Skeletal muscle satellite cell (primary cell): ENCODE measurements around the gene CD63.

Experiments
- H3K27me3 ChIP-seq: 2 replicates; pipeline ENCODE4 v1.7.0; 2013; ENCODE audit warnings: low read length; ENCODE audit not compliant: control insufficient read depth, insufficient read depth
- H3K36me3 ChIP-seq: 2 replicates; pipeline ENCODE4 v1.7.0; 2013; ENCODE audit warnings: mild to moderate bottlenecking, control low read depth, low read length; ENCODE audit not compliant: insufficient read depth
- H3K4me1 ChIP-seq: 2 replicates; pipeline ENCODE4 v1.7.0; 2013; ENCODE audit warnings: low read length; ENCODE audit not compliant: control insufficient read depth, insufficient read depth
- H3K4me2 ChIP-seq: 2 replicates; pipeline ENCODE4 v1.7.0; 2013; ENCODE audit warnings: mild to moderate bottlenecking, low read length
- H3K4me3 ChIP-seq: 2 replicates; pipeline ENCODE4 v1.7.0; 2013; ENCODE audit warnings: low read length
- H3K9ac ChIP-seq: 2 replicates; pipeline ENCODE4 v1.7.0; 2013; ENCODE audit warnings: mild to moderate bottlenecking, low read depth, low read length, moderate library complexity
- H3K9me3 ChIP-seq: replicated peaks from 2 replicates; pipeline ENCODE4 v1.7.0; 2013; ENCODE audit warnings: mild to moderate bottlenecking, control low read depth, low read length

Gene CD63

DNA sequence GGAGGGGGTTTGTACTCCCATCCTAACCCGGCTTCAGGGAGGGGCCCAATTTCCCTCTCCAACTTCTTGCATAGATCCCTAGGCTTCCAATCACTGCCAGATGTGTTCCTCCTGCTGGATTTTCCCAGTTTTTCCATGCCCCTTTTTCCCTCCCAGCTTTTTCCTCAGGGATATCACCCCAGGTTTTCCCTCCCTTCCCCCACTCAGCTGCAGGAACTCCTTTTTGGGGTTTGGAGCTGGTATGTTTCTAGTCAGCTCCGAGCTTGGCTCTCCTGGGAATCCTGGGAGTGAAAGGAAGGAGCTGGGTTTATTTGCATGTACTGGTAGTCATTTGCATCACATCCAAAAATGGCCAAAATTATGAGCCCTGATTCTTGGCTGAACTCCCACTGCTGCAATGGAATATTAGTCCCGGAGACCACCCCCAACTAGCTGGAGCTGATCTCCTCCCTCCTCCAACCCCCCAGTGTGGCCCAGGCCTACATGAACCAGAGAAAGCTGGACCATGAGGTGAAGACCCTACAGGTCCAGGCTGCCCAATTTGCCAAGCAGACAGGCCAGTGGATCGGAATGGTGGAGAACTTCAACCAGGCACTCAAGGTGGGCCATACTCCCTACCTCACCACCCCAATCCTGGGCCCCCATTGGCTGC is 10.1 kb downstream of the CD63 start:
- Histone ChIP-seq H3K4me3 (peak overlapping the region; percentile 41), H3K36me3 (peaks cover 7% of the 10 kb centered on the region), H3K27me3 (no peaks in the 10 kb centered on the region), H3K9me3 (no peaks in the 10 kb centered on the region), H3K4me1 (peaks cover 79% of the 10 kb centered on the region), H3K4me2 (peak overlapping the region; percentile 89), H3K9ac (peak overlapping the region; percentile 90)

DNA sequence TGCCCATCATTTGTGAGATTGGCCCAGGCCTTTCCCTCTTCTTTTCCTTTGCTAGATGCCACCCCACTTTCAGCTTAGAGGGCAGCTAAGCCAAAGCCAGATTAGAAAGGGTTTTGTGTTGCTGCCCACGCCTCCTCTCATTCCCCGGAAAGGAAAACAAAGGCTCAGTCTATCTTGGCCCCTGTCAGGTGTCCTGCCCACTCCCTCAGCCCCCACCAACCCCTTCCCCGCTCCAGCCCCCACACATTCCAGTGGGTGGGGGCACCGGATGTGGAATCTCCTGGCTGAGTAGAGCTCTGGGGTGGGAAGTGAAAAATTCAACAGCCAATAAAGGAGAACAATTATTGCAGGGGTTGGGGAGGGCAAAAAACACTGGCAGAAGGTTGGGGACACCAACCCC is 10.8 kb downstream of the CD63 start:
- Histone ChIP-seq H3K9me3 (no peaks in the 10 kb centered on the region), H3K9ac (peak overlapping the region; percentile 90), H3K27me3 (no peaks in the 10 kb centered on the region), H3K4me1 (peaks cover 78% of the 10 kb centered on the region), H3K4me3 (peak overlapping the region; percentile 77), H3K4me2 (peak overlapping the region; percentile 89), H3K36me3 (peaks cover under 1% of the 10 kb centered on the region)

DNA sequence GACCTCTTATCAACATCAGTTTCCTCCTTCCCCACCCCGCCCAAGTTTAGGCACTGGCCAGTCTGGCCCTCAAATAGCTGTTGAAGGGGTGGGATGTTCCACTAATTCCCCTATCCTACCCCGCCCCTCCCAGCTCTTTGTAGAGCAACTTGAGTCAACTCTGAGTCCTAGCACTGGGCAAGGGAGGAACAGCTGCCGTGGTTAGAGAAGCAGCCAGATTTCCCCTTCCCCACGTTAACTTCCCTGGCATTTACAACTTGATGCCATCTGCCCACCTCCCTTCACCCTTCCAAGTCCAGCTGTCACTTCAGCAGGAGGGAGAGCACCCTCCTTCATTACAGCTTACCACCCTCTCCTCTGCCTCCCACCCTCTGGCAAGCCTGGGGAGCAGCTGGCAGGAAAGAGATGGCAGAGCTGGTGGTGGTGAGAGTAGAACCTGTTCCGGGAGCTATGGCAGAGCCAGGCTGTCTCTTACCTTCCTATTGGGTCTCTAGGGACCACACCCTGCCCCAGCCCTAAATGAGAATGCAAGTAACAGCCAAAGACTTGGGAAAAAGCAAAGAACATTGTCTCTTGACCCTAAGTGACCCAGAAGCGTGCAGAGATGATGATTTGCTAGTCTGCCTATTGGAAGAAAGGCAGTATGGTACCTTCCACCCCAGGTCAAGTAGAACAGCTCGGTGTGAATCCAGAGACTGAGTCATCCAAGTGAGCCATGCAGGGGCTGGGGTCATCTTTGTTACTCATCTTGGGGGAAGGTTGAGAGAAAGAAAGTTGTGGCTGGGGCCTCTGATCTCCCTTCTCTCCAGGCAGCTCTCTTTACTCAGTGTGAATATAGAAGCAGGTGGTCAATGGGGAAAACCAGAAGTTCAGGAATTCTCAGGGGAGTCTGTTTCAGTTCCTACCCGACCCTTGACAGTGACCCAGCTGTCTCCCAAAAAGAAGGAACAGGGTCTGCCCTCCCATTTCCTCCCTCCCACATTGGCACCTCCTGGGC is 11.5 kb downstream of the CD63 start:
- Histone ChIP-seq H3K36me3 (no peaks in the 10 kb centered on the region), H3K9ac (peak overlapping the region; percentile 90), H3K27me3 (no peaks in the 10 kb centered on the region), H3K4me3 (peak overlapping the region; percentile 77), H3K4me1 (peaks cover 79% of the 10 kb centered on the region), H3K9me3 (no peaks in the 10 kb centered on the region), H3K4me2 (peak overlapping the region; percentile 89)

DNA sequence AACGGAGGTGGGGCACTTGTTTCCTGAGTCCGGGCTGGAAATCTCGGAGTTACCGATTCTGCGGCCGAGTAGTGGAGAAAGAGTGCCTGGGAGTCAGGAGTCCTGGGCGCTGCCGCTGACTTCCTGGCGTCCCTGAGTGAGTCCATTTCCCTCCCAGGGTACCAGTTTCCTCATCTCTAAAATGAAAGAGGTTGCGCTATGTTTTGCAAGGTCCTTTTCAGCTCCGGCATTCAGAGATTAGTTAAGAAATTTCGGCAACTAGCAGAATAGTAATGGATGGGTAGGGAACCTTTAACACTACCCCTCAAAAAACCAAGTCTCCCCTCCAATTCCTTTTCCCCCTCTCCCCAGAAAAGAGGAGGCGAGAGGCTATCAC is 12.2 kb downstream of the CD63 start:
- Histone ChIP-seq H3K4me2 (peak overlapping the region; percentile 89), H3K27me3 (no peaks in the 10 kb centered on the region), H3K36me3 (no peaks in the 10 kb centered on the region), H3K4me3 (peak overlapping the region; percentile 77), H3K4me1 (peaks cover 81% of the 10 kb centered on the region), H3K9ac (peak overlapping the region; percentile 90), H3K9me3 (no peaks in the 10 kb centered on the region)

DNA sequence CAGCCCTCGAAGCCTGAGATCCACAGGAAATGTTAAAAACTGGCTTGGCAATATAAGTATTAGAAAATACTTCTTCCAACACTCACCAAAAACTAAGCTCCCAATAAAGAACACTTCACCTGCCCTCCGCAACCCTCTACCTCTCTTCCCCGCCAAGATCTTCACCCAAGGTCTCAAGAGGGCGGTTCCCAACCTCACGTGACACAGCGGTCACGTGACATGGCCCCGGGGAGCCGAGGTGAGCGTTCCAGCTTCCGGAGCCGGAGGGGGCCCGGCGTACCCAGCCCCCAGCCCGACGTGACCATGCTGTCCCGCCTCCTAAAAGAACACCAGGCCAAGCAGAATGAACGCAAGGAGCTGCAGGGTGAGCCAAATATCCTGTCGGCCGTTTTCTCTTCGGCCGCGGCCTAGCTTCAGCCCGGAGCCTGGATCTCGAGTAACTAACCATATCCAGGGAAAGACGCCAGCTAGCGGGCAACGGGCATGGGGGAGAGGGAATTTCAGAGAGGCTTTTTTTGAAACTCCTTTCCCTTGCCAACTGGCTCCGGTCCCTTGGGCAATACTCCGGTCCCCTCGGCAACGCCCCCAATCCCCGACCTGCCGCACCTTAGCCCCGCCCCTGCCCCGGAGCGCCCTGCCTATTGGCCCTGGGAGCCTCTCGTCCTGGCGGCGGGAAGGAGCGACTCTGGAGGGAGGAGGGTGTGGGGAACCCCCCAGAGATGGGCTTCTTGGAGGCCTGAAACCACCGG is 12.8 kb downstream of the CD63 start, which contains the start of gene BLOC1S1:
Gene BLOC1S1, plus strand, starts transcription at position 214 of the 749 bp plus-strand sequence. Its CDS starts 6 bp downstream, at position 220.
- peak within 1 kb of the TSS; percentile 89 for H3K4me2 ChIP-seq
- H3K9ac ChIP-seq, result peak within 1 kb of the TSS; percentile 90
- H3K9me3 ChIP-seq, result no peaks in the 10 kb centered on the region
- no peaks in the 10 kb centered on the region for H3K27me3 ChIP-seq
- H3K4me1 ChIP-seq, result peaks cover 77% of the 10 kb centered on the region
- H3K4me3 ChIP-seq, result peak within 1 kb of the TSS; percentile 77
- H3K36me3 ChIP-seq, result no peaks in the 10 kb centered on the region

DNA sequence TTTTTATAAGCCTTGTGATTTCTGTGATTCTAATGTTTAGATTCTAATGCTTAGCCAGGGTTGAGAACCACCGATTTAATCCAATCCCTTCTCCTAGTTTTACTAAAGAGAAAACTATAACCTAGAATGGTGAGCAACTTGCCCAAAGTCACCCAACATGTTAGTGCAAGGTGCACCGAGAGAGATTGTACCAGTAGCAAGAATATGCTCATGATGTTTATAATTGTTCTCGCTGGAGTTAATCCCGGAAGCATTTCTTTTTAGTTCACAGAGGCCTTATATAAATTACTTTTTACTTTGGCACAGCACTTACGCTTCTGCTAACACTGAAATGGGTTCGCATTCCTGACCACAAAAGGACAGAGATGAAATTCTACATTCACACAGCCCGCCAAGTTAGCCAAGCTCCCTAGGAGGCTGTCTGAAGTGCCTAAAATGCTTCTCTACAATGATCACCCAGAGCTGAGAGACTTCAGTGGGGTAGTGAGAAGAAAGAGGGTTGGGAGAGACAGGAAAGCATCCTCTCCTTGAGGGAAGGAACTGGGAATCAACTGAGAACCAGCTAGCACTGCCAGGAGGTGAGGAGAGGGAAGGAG is 13.5 kb downstream of the CD63 start:
- H3K9me3 ChIP-seq, result no peaks in the 10 kb centered on the region
- H3K4me1 ChIP-seq, result peaks cover 71% of the 10 kb centered on the region
- H3K36me3 ChIP-seq, result no peaks in the 10 kb centered on the region
- H3K9ac ChIP-seq, result peak overlapping the region; percentile 90
- H3K4me3 ChIP-seq, result peak overlapping the region; percentile 77
- no peaks in the 10 kb centered on the region for H3K27me3 ChIP-seq
- H3K4me2 ChIP-seq, result peak overlapping the region; percentile 89

DNA sequence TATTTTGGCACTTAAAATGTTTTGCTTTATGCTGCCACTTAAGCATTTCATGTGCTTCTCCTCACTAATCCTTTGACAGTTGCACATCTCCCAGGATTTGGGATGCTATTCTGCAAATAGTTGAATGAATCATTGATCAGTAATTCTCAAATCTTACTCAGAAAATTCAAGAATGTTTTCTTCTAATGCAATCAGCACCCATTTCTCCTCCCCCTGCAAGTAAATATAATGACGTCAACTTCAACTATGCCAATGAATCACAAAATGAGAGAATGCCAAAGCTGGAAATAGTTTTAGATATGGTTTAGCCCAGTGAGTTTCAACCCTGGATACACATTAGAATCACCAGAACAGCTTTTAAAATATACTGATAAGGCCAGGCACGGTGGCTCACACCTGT is 15.1 kb downstream of the CD63 start:
- Histone ChIP-seq H3K9me3 (no peaks in the 10 kb centered on the region), H3K36me3 (no peaks in the 10 kb centered on the region), H3K27me3 (no peaks in the 10 kb centered on the region), H3K4me2 (peak overlapping the region; percentile 42), H3K9ac (peak overlapping the region; percentile 24), H3K4me3 (no peak overlapping the region), H3K4me1 (peaks cover 59% of the 10 kb centered on the region)

DNA sequence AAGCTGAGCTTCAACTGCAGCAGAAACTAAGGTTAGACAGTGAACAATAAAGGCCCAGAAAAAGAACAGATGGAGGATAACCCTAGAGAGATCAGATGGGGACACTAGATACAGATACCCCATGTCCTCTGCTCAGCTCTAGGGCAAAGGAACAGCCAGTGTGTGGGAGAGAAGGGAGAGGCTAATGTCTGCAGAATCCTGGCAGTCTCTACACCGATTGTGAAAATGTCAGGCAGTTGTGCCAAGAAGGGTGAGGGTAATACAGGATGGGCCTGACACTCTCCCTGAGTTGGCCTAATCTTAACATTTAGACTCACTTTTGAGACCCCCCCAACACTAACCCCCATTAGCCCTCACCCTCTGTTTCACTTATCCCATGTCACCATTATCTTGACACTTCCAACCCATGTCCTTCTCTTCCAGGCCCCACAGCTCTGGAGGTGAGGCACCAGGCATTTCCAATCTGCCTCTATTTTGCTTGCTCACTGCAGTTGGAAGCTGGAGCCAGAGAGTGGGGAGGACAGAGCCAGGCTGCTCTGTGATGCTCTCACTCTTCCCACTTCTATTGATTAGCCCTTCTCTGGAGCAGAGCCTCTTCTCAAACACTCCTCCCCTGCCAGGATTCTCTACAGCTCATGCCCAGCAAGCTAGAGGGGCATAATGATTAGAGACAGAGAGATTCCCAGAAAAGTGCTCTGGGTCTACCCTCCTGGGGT is 16.0 kb downstream of the CD63 start:
- Histone ChIP-seq H3K9me3 (no peaks in the 10 kb centered on the region), H3K36me3 (no peaks in the 10 kb centered on the region), H3K4me1 (peaks cover 56% of the 10 kb centered on the region), H3K4me3 (no peak overlapping the region), H3K27me3 (no peaks in the 10 kb centered on the region), H3K4me2 (peak overlapping the region; percentile 42), H3K9ac (peak overlapping the region; percentile 19)

DNA sequence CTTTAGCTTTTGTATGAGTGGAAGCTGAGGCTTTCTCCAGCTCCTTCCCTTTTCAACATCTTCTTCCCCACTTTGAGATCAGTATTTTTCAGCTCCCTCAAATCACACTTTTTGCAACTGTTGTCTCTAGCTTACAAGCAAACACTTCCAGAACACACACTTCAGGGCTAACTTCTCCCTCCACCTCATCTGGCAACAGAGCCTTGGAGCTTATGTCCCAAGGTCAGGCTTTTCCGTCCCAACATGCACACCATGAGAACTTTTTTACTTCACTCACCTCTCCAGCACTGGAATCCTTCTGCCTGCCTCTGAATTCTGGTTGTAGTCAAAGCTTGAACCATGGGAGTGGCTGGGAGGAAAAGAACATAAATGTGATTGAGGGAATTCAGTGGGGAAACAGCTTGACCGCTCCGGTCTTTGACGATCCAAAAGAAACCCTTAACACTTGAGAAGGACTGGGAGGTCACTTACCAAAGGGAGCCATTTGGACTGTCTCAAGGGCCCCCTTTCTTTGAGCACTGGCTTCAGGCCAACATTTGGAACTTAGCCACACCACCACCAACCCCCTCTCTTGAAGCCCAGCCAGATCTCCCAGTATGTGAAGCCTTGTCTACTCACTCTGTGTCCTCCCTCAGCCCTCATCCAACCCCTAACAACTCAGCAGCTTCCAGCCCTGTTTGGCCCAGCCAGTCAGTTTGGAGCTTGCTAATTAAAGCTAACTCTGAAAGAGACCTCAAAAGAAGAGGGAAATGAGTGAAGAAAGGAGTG is 16.8 kb downstream of the CD63 start:
- H3K4me1 ChIP-seq, result peaks cover 49% of the 10 kb centered on the region
- H3K36me3 ChIP-seq, result no peaks in the 10 kb centered on the region
- no peaks in the 10 kb centered on the region for H3K9me3 ChIP-seq
- H3K27me3 ChIP-seq, result no peaks in the 10 kb centered on the region
- no peak overlapping the region for H3K4me2 ChIP-seq
- no peak overlapping the region for H3K9ac ChIP-seq
- no peak overlapping the region for H3K4me3 ChIP-seq

DNA sequence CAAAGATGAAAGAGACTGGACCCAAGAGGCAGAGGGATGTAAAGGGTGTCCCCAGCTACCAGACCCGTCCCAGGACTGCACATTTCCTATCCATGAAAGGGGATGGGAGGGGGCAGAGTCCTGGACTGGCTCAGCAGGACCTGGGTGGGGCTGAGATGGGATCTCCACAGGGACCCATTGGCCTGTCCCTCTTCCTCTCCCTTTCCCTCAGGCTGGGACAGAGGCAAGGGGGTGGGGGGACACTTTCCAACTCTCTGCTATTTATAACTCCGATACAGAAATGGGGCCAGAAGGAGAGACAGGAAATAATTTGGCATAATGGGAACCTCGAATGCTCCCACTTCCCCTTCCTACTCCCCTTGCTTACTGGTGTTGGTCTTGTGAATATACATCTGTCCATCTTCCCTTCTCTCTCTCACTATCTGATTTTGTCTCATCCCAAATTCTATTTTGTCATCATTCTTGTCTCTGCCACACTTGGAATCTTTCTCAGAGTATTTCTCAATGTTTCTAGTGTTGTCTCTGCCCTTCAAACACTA is 20.0 kb downstream of the CD63 start:
- Histone ChIP-seq H3K4me1 (peaks cover 58% of the 10 kb centered on the region), H3K27me3 (no peaks in the 10 kb centered on the region), H3K4me3 (peak overlapping the region; percentile 84), H3K36me3 (no peaks in the 10 kb centered on the region), H3K4me2 (peak overlapping the region; percentile 92), H3K9me3 (no peaks in the 10 kb centered on the region), H3K9ac (no peak overlapping the region)
